Stimulated activated CD8-positive, alpha-beta memory T cell treated with anti-CD3 and anti-CD28 coated beads, Interleukin-4, amount 100 ng/mL, for 48 hours (primary cell): ENCODE results near the gene SLC35F1.

Experiments
- DNase-seq: peaks from one replicate; pipeline ENCODE4 v3.0.0-alpha.2; 2020

The SLC35F1 gene

GRCh38 chr6:118319894-118320649, 413.0 kb downstream of the SLC35F1 start:
- DNase-seq = no peak

- no peak for DNase-seq
Measured at GRCh38 chr6:118320652-118321051, 413.6 kb downstream of the SLC35F1 start.

GRCh38 chr6:118324116-118324515, 417.1 kb downstream of the SLC35F1 start:
- DNase-seq = no peak

- no peak for DNase-seq
Measured at GRCh38 chr6:118325220-118325860, 418.3 kb downstream of the SLC35F1 start.

- no peak for DNase-seq
Measured at GRCh38 chr6:118326712-118327111, 419.6 kb downstream of the SLC35F1 start.

GRCh38 chr6:118327237-118327636, 420.2 kb downstream of the SLC35F1 start:
- DNase-seq = no peak

- DNase-seq = no peak
Measured at GRCh38 chr6:118333772-118334171, 426.7 kb downstream of the SLC35F1 start.

- DNase-seq = no peak
Measured at GRCh38 chr6:118334634-118335033, 427.6 kb downstream of the SLC35F1 start.

GRCh38 chr6:118335325-118335816, 428.3 kb downstream of the SLC35F1 start:
- DNase-seq = no peak

- DNase-seq = no peak
Measured at GRCh38 chr6:118344014-118344670, 437.1 kb downstream of the SLC35F1 start.

GRCh38 chr6:118350881-118351430, 443.9 kb downstream of the SLC35F1 start:
- DNase-seq = no peak

GRCh38 chr6:118353564-118353963, 446.5 kb downstream of the SLC35F1 start:
- DNase-seq = no peak

- no peak for DNase-seq
Measured at GRCh38 chr6:118354641-118355040, 447.6 kb downstream of the SLC35F1 start.

GRCh38 chr6:118356054-118356453, 449.0 kb downstream of the SLC35F1 start:
- no peak for DNase-seq

- DNase-seq = no peak
Measured at GRCh38 chr6:118356686-118357085, 449.6 kb downstream of the SLC35F1 start.
